Measurements from ENCODE around the gene RNF150.
"Not testable (repeated sequence)": the region's sequence is repeated elsewhere in the genome, so short reads cannot be mapped to it uniquely, and the experiment has no call there.

The RNF150 gene

DNA sequence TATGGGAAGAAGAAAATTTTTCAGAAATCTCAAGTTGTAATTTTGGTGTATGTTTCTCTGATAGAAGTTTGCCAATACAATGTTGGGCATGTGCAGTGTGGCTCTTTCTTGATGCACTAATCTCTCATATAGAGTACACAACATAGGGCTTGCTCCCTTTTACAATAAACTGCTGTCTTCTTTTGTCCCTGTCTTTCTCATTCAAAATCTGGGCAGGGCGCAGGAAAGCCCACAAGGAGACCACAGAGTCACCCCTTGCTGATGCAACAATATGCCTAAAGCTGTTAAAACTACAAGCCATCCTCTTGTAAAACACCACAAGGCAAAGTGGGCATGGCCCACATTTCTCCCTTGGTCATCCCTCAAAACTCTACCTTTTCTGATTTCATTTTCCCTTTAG is 313.7 kb downstream of the RNF150 start:
- Histone ChIP-seq H3K4me3 (ENCODE audit: low read depth, low read length) (no peak overlapping the region), H3K27ac (no peak overlapping the region), H3K36me3 (no peaks in the 10 kb centered on the region), H3K27me3 (ENCODE audit: insufficient read depth, low read depth, severe bottlenecking) (no peaks in the 10 kb centered on the region), H3K9me3 (ENCODE audit: severe bottlenecking) (no peaks in the 10 kb centered on the region)
- TF ChIP-seq, protein P1, sequence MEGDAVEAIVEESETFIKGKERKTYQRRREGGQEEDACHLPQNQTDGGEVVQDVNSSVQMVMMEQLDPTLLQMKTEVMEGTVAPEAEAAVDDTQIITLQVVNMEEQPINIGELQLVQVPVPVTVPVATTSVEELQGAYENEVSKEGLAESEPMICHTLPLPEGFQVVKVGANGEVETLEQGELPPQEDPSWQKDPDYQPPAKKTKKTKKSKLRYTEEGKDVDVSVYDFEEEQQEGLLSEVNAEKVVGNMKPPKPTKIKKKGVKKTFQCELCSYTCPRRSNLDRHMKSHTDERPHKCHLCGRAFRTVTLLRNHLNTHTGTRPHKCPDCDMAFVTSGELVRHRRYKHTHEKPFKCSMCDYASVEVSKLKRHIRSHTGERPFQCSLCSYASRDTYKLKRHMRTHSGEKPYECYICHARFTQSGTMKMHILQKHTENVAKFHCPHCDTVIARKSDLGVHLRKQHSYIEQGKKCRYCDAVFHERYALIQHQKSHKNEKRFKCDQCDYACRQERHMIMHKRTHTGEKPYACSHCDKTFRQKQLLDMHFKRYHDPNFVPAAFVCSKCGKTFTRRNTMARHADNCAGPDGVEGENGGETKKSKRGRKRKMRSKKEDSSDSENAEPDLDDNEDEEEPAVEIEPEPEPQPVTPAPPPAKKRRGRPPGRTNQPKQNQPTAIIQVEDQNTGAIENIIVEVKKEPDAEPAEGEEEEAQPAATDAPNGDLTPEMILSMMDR (IDR thresholded peaks at IDR 0.05; ENCODE audit: low read depth, low read length) = no peak
- DNase-seq = no peak

- Histone ChIP-seq H3K4me3 (ENCODE audit: low read depth, low read length) (no peak overlapping the region), H3K36me3 (no peaks in the 10 kb centered on the region), H3K27me3 (ENCODE audit: insufficient read depth, low read depth, severe bottlenecking) (no peaks in the 10 kb centered on the region), H3K9me3 (ENCODE audit: severe bottlenecking) (no peaks in the 10 kb centered on the region), H3K27ac (no peak overlapping the region)
- TF ChIP-seq, protein P1 (IDR thresholded peaks at IDR 0.05; ENCODE audit: low read depth, low read length) = no peak
- no peak for DNase-seq
These were observed 314.8 kb downstream of the RNF150 start for GRCh38 chr4:140818433-140818832.

DNA sequence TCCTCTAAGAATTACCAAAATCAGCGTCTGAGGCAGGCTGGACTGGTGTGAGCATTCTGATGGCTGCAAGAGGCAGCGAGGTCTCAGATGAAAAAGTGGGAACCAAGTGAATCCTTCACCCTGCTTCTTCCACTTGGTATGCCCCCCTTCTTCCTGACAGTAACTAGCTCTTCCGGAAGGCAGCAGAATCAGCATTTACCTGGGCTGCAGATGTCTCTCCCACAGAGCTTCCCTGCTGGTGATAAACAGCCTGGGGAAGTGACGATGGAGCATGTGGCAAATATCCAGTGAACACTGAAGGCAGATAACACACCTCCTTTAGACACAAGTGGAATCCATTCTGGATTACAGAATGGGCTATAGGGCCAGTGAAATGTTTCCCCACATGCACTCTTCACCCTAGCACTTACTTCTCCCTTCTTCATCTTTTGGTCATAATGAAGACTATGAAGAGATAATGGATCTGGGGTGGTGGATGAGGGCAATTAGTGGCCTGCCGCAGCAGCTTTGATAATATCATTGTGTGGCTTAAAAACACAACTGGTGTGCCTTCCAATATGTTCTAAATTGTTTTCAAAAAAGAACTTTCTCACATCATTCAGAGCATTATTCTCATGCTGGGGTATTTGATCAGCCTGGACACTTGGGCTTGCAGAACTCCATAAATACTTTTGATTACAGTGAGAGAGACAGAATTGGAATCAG is 316.3 kb downstream of the RNF150 start:
- DNase-seq = no peak
- Histone ChIP-seq H3K4me3 (ENCODE audit: low read depth, low read length) (no peak overlapping the region), H3K27me3 (ENCODE audit: insufficient read depth, low read depth, severe bottlenecking) (no peaks in the 10 kb centered on the region), H3K9me3 (ENCODE audit: severe bottlenecking) (no peaks in the 10 kb centered on the region), H3K27ac (no peak overlapping the region), H3K36me3 (no peaks in the 10 kb centered on the region)
- TF ChIP-seq, protein P1 (IDR thresholded peaks at IDR 0.05; ENCODE audit: low read depth, low read length) = no peak

GRCh38 chr4:140813804-140814203 is 319.5 kb downstream of the RNF150 start:
- no peaks in the 10 kb centered on the region for H3K27me3 ChIP-seq (ENCODE audit: insufficient read depth, low read depth, severe bottlenecking)
- H3K9me3 ChIP-seq (ENCODE audit: severe bottlenecking) = no peaks in the 10 kb centered on the region
- no peaks in the 10 kb centered on the region for H3K36me3 ChIP-seq
- DNase-seq = peak; percentile 50
- H3K27ac ChIP-seq = no peak overlapping the region; the same call in 1 of the 2 replicates
- TF ChIP-seq, protein P1 (IDR thresholded peaks at IDR 0.05; ENCODE audit: low read depth, low read length) = no peak
- H3K4me3 ChIP-seq (ENCODE audit: low read depth, low read length) = no peak overlapping the region

GRCh38 chr4:140812916-140813315 is 320.4 kb downstream of the RNF150 start:
- Histone ChIP-seq H3K27me3 (ENCODE audit: insufficient read depth, low read depth, severe bottlenecking) (no peaks in the 10 kb centered on the region), H3K27ac (no peak overlapping the region), H3K9me3 (ENCODE audit: severe bottlenecking) (no peaks in the 10 kb centered on the region), H3K4me3 (ENCODE audit: low read depth, low read length) (no peak overlapping the region), H3K36me3 (no peaks in the 10 kb centered on the region)
- DNase-seq = peak; percentile 43
- TF ChIP-seq, protein P1 (IDR thresholded peaks at IDR 0.05; ENCODE audit: low read depth, low read length) = no peak

- H3K4me3 ChIP-seq (ENCODE audit: low read depth, low read length) = no peak overlapping the region
- peak overlapping the region; percentile 15 for H3K27ac ChIP-seq
- DNase-seq = peak; percentile 86
- no peaks in the 10 kb centered on the region for H3K27me3 ChIP-seq (ENCODE audit: insufficient read depth, low read depth, severe bottlenecking)
- no peaks in the 10 kb centered on the region for H3K9me3 ChIP-seq (ENCODE audit: severe bottlenecking)
- H3K36me3 ChIP-seq = no peaks in the 10 kb centered on the region
- TF ChIP-seq, protein P1 (IDR thresholded peaks at IDR 0.05; ENCODE audit: low read depth, low read length) = no peak
These were observed 321.8 kb downstream of the RNF150 start for GRCh38 chr4:140811429-140811828.

DNA sequence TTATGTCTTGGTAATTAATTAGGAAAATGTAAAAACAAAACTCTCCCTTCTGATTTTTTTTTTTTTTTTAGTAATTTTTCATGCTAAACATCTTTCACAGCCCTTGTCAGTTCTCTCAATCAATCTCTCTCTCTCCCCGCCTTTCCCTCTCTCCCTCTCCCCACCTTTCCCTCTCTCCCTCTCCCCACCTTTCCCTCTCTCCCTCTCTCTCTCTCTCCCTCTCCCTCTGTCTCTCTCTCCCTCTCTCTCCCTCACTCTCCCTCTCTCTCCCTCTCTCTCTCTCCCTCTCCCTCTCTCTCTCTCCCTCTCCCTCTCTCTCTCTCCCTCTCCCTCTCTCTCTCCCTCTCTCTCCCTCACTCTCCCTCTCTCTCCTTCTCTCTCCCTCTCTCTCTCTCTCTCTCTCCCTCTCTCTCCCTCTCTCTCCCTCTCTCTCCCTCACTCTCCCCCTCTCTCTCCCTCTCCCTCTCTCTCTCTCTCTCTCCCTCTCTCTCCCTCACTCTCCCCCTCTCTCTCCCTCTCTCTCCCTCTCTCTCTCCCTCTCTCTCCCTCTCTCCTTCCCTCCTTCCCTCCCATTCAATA is 322.6 kb downstream of the RNF150 start:
- DNase-seq; H3K36me3 ChIP-seq; H3K4me3 ChIP-seq (ENCODE audit: low read depth, low read length); H3K27me3 ChIP-seq (ENCODE audit: insufficient read depth, low read depth, severe bottlenecking); H3K9me3 ChIP-seq (ENCODE audit: severe bottlenecking): not testable (repeated sequence)
- H3K27ac ChIP-seq = peak overlapping the region; percentile 15

Data from WERI-Rb-1 (cell line).